Choroid plexus epithelial cell (primary cell): ENCODE measurements around the gene ZFPM1.

Experiments used
- DNase-seq: peaks from one replicate; pipeline ENCODE4 v3.0.0-alpha.2; 2010; ENCODE audit warnings: low read depth
- H3K4me3 ChIP-seq: 2 replicates; pipeline ENCODE4 v1.5.1; 2011; ENCODE audit warnings: low read depth, mild to moderate bottlenecking, control low read depth, low read length, moderate library complexity
- TF ChIP-seq, protein P1 (sequence below): conservative IDR thresholded peaks from 2 replicates; pipeline ENCODE4 v1.5.1; 2011; ENCODE audit warnings: low read depth, mild to moderate bottlenecking, control low read depth, inconsistent platforms, low read length, moderate library complexity

ZFPM1 gene

DNA sequence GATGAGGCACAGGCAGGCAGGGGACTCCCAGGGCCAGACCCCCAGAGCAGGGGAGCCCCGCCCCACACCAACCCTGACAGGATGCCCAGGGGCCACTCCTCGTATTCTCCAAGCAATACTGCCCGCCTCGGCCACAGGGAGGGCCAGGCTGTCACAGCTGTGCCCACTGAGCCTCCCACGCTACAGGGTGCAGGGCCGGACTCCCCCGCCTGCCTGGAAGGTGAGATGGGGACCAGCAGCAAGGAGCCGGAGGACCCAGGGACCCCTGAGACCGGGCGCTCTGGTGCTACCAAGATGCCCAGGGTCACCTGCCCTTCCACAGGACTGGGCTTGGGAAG lies 18.8 kb upstream of the ZFPM1 start:
- no peak for DNase-seq
- H3K4me3 ChIP-seq, result no peak overlapping the region
- TF ChIP-seq, protein P1, sequence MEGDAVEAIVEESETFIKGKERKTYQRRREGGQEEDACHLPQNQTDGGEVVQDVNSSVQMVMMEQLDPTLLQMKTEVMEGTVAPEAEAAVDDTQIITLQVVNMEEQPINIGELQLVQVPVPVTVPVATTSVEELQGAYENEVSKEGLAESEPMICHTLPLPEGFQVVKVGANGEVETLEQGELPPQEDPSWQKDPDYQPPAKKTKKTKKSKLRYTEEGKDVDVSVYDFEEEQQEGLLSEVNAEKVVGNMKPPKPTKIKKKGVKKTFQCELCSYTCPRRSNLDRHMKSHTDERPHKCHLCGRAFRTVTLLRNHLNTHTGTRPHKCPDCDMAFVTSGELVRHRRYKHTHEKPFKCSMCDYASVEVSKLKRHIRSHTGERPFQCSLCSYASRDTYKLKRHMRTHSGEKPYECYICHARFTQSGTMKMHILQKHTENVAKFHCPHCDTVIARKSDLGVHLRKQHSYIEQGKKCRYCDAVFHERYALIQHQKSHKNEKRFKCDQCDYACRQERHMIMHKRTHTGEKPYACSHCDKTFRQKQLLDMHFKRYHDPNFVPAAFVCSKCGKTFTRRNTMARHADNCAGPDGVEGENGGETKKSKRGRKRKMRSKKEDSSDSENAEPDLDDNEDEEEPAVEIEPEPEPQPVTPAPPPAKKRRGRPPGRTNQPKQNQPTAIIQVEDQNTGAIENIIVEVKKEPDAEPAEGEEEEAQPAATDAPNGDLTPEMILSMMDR, result no peak

DNA sequence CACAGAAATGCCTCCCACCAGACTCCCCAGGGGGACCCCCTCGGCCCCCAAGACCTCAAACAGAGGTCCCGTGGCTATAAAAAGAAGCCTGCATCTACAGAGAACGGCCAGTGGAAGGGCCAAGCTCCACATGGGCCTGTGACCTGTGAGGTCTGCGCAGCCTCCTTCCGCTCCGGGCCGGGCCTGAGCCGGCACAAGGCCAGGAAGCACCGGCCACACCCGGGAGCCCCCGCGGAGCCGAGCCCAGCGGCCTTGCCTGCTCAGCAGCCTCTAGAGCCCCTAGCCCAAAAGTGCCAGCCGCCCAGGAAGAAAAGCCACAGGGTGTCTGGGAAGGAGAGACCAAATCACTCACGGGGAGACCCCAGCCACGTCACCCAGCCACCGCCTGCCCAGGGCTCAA lies 18.3 kb upstream of the ZFPM1 start:
- DNase-seq, result no peak
- TF ChIP-seq, protein P1, result no peak
- H3K4me3 ChIP-seq, result no peak overlapping the region

DNA sequence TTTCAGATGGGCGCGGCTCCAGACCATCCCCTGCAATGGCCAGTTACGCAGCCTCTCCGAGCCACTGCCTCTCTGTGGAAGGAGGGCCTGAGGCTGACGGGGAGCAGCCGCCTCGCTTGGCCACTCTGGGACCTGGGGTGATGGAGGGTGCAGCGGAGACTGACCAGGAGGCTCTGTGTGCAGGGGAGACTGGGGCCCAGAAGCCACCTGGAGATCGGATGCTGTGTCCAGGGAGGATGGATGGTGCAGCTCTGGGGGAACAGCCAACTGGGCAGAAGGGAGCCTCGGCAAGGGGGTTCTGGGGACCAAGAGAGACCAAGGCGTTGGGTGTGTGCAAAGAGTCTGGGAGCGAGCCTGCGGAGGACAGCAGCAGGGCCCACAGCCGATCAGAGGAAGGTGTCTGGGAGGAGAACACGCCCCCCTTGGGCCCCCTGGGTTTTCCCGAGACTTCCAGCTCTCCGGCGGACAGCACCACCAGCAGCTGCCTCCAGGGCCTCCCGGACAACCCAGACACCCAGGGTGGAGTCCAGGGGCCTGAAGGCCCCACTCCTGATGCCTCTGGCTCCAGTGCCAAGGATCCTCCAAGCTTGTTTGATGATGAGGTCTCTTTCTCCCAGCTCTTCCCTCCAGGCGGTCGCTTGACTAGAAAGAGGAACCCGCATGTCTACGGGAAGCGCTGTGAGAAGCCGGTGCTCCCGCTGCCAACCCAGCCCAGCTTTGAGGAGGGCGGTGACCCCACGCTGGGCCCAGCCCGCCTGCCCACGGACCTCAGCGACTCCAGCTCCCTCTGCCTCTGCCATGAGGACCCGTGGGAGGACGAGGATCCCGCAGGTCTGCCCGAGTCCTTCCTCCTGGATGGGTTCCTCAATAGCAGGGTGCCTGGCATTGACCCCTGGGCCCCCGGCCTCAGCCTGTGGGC lies 17.4 kb upstream of the ZFPM1 start:
- TF ChIP-seq, protein P1, result no peak
- H3K4me3 ChIP-seq, result no peak overlapping the region

DNA sequence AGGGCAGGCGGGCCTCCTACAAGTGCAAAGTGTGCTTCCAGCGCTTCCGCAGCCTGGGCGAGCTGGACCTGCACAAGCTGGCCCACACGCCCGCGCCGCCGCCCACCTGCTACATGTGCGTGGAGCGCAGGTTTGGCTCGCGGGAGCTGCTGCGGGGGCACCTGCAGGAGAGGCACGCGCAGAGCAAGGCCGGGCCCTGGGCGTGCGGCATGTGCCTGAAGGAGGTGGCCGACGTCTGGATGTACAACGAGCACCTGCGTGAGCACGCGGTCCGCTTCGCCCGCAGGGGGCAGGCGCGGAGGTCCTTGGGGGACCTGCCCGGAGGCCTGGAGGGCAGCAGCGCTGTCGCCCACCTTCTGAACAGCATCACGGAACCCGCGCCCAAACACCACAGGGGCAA lies 16.3 kb upstream of the ZFPM1 start:
- H3K4me3 ChIP-seq, result no peak overlapping the region
- DNase-seq, result no peak
- TF ChIP-seq, protein P1, result no peak

More for the DNA sequence above, 17.4 kb upstream of the ZFPM1 start:
- DNase-seq, result no peak

DNA sequence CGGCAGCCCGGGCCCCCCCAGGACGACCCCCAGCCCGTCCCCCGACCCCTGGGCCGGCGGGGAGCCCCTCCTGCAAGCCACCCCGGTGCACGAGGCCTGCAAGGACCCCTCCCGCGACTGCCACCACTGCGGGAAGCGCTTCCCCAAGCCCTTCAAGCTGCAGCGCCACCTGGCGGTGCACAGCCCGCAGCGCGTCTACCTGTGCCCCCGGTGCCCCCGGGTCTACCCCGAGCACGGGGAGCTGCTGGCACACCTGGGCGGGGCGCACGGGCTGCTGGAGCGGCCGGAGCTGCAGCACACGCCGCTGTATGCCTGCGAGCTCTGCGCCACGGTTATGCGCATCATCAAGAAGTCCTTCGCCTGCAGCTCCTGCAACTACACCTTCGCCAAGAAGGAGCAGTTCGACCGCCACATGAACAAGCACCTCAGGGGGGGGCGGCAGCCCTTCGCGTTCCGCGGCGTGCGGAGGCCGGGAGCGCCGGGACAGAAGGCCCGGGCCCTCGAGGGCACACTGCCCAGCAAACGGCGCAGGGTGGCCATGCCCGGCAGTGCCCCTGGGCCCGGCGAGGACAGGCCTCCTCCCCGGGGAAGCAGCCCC lies 15.6 kb upstream of the ZFPM1 start:
- no peak for DNase-seq
- no peak overlapping the region for H3K4me3 ChIP-seq

DNA sequence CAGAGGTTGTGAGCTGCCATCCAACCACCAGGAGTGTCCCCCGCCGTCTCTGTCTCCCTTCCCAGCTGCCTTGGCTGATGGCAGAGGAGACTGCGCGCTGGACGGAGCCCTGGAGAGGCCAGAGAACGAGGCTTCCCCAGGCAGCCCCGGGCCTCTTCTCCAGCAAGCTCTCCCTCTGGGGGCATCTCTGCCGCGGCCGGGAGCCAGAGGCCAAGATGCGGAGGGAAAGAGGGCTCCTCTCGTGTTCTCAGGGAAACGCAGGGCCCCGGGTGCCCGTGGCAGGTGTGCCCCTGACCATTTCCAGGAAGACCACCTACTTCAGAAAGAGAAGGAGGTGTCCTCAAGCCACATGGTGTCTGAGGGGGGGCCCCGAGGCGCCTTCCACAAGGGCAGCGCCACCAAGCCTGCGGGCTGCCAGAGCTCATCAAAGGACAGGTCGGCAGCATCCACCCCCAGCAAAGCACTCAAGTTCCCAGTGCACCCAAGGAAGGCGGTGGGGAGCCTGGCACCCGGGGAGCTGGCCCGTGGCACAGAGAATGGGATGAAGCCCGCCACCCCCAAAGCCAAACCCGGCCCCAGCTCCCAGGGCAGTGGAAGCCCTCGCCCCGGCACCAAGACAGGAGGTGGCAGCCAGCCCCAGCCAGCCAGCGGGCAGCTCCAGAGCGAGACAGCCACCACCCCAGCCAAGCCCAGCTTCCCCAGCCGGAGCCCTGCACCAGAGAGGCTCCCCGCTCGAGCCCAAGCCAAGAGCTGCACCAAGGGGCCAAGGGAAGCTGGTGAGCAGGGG lies 14.8 kb upstream of the ZFPM1 start:
- no peak for DNase-seq
- no peak overlapping the region for H3K4me3 ChIP-seq
- TF ChIP-seq, protein P1, result no peak

More for the DNA sequence above, 15.6 kb upstream of the ZFPM1 start:
- TF ChIP-seq, protein P1, result peak; percentile 67
